ENCODE measurements around the gene MRC1.
"Not testable (repeated sequence)": the region's sequence is repeated elsewhere in the genome, so short reads cannot be mapped to it uniquely, and the experiment has no call there.

MRC1 gene

DNA sequence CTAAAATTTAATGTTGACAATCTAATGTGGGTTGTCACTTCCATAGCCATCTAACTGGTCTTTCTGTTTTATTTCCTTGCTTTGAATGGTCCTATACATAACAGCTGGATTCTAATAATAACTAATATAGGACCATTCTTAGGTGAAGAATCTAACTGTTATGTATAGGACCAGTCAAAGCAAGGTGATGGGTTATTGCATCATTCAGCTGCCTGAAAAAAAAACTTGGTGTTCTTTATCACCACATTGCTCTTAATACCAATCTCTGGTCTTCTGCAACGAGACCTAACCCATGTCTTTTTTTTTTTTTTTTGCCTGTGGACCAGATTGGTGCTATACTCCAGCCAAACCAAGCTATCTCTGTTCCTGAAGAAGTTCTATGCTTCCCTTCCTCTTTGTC, 96.9 kb downstream of the MRC1 start:
- no peak for DNase-seq

DNA sequence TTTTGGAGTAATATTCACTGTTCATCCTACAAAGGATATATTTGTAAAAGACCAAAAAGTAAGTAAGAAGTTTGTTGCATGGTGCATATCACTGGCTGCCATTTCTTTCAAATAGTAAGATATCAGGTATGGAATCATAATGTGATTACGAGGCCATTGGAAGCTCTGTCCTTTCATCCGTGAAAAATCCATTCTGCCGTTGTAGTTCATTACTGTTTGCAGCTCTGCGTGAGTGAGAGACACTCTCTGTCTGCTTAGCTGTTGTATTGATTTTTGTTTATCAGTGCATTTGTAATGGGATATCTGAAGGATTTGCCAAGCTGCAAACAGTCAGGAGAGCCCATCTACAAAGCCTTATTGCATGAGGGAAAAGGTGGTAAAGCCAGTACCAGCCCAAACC, 98.5 kb downstream of the MRC1 start:
- no peak for DNase-seq

DNA sequence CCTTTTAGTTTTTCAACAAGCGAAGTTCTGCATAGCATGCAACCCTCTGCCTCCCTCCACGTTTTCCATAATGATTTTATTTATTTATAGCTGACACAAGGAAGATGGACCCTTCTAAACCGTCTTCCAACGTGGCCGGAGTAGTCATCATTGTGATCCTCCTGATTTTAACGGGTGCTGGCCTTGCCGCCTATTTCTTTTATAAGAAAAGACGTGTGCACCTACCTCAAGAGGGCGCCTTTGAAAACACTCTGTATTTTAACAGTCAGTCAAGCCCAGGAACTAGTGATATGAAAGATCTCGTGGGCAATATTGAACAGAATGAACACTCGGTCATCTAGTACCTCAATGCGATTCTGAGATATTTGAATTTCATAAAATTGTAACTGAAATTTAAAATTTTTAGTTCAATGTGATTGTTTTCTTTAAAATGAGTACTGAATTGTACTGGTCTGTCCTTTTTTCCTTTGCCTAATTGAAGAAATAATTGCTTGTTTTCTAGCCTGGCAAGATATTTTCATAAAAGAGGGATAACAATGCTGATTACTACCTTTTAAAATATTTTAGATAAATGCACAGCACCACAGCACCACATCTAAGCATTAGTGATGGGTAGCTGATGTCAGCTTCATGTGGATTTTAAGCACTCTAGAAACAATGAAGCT, 101.1 kb downstream of the MRC1 start:
- DNase-seq = peak; percentile 46 to 51

GRCh38 chr10:17912754-17913153, 103.6 kb downstream of the MRC1 start:
- DNase-seq = no peak

DNA sequence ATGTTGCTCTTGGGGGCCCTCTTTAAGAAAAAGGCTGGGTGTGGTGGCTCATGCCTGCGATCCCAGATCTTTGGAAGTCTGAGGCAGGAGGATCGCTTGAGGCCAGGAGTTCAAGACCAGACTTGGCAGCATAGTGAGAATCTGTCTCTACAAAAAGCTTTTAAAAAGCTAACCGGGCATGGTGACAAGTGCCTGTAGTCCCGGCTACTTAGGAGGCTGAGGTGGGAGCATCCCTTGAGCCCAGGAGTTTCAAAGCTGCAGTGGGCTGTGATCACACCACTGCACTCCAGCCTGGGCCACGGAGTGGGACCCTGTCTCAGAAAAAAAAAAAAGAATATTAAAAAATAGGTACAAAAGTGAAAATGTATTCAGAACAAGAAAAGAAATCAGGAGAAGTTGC, 104.5 kb downstream of the MRC1 start:
- no peak for DNase-seq

GRCh38 chr10:17914169-17915045, 105.3 kb downstream of the MRC1 start:
- DNase-seq = peak in 1 of 2 donors; percentile 33

DNA sequence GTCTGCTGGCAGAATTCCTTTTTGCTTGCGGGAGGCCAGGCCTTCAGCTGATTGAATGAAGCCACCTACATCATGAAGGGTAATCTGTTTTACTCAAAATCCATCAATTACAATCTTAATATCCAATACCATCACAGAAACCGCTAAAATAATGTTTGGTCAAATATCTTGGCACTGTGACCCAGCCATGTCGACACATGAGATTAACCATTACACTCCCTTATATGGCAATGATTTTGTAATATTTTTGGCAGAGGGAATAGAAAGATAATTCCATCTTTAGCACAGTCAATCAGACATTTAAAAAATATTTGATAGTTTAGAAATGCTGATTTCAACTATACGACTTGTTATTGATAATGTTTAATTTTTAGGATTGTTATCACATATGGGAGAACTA, 106.0 kb downstream of the MRC1 start:
- DNase-seq = peak in 1 of 2 donors; percentile 23

DNA sequence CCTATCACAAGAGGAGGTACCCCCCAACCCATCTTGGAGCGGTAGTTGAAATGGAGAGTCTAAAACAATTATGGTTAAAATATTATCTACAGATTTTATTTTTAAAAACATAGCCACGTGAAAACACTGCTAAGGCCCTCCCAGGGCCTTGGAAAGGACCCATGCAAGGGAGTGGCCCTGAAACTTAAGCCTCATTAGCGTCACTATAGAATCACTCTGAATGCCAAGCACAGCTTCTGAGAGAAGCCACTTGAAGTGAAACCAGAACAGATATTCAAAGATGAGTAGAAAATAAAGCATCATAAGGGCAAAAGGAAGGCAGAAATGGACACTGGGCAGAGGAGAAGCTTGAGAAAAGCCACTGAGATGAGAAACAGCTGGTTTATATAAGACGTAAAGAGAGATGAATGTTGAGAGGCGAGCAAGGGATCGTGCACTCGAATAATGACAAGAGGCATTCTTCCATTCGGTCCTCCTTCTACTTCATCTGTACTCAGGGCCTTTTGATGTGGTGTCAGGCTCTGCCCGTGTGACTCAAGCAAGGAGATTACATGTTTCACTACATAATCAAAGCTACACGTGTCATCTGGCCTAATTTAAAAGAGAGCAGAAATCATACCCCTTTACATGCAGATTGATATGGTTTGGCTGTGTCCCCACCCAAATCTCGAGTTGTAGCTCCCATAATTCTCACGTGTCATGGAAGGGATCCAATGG, 109.2 kb downstream of the MRC1 start:
- DNase-seq = no peak

DNA sequence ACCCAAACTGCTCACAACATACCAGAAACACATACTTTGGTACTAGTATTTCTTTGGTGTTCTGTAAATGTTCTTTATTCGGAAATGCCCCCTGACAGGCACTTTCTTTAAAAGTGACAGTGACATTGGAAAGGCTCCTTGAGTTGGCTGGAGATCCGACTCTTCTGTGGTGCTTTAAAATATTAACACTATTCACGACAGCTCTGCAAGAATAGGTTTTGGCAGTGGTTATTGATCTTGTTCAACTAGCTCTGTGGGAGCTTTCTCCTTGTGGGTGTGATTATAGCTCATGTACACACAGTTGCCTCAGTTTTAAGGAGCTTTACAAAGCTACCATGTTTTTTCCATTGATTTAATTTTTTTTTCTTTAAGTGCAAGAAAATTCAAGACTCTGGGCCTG, 112.2 kb downstream of the MRC1 start:
- no peak for DNase-seq

DNA sequence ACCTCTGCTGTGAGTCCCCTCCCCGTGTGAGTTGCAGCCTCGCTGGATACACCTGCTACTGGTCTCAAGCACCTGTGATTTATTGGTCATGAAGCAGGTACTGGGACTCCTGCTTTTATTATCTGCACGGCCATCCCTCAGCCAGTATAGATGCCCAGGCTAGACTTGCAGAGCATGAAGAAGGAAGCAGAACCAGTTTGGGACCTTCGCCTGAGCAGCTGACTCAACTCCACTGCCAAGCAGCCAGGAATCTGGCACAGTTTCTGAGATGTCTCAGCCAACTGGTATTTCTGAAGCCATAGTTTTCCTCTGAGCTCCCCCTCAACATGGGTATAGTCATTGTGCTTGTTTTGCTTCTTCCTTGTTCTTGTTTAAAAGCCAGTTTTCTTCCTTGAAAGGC, 114.6 kb downstream of the MRC1 start:
- no peak for DNase-seq

GRCh38 chr10:17943033-17943745, 134.0 kb downstream of the MRC1 start:
- DNase-seq = no peak

DNA sequence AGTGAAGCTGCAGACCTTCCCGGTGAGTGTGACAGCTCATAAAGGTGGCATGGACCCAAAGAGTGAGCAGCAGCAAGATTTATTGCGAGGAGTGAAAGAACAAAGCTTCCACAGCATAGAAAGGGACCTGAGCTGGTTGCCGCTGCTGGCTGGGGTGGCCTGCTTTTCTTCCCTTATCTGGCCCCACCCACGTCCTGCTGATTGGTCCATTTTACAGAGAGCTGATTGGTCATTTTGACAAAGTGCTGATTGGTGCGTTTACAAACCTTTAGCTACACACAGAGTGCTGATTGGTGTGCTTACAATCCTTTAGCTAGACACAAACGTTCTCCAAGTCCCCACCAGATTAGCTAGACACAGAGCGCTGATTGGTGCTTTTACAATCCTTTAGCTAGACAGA, 141.1 kb downstream of the MRC1 start:
- DNase-seq = not testable (repeated sequence)

DNA sequence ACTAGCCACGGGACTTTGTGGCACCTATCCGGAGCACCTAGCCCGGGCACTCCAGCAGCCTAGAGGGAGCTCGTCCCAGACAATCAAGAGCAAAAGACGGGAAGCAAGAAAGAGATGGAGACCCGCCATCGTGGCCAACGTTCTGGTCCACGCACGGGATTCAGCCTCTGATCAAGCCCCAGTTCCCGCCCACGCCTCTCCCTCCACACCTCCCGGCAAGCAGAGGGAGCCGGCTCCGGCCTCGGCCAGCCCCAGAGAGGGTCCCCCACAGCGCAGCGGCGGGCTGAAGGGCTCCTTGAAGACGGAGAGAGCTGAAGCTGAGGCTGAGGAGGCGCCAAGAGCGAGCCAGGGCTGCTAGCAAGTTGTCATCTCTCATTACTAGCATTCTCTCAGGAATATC, 141.6 kb downstream of the MRC1 start:
- no peak for DNase-seq

GRCh38 chr10:17951868-17952371, 142.8 kb downstream of the MRC1 start, which contains the start of gene SLC39A12:
SLC39A12 (plus strand) TSS chr10:17951918; CDS start chr10:17953277, 1,359 bp downstream.
- no peak for DNase-seq

DNA sequence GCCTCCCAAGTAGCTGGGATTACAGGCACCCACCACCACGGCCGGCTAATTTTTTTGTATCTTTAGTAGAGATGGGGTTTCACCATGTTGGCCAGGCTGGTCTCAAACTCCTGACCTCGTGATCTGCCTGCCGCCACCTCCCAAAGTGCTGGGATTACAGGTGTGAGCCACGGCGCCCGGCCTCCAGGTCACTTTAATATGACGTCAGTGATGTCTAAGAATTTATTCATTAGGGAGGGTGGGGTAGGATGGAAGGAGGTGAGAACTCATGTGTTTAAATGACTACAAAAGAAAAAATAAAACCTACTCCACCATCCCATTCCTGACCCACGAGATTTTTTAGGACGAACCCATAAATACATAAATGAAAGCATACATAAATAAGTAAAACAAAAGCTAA, 145.2 kb downstream of the MRC1 start:
- not testable (repeated sequence) for DNase-seq

DNA sequence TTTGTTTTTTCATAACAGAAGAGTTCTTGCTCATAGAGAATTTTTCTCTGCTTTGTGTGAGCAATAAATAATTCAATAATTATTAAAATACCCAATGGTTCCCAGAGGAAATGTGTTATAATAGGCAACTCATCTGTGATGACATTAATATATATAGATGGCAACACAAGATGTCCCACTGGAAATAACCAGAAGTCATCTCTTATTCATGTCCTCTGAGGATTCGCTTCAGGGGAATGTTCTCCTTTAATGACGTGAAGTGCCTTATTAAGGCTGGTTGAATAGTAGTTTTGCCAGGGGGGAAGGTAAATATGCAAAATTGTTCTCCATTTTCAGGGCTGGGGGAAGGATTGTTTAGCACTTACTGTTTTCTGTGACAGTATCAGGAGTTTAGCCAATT, 145.7 kb downstream of the MRC1 start:
- no peak for DNase-seq

DNA sequence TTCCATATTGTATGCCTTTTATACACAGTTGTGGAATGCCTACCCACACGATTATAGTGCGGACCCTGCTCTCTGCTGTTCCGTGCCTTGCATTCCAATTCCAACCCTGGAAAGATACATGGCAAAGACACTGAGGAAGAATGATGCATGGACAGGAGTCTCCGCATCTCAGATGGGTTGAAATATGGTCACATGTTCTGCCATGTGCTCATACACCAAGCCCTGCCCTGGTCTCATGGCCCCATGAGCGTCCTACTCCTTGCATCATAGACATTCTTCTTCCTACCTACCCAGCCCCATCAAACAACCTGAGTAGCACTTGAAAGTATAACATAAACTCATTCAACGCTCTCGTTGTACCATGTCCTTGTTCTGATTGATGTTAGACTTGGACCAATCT, 148.9 kb downstream of the MRC1 start:
- DNase-seq = no peak

GRCh38 chr10:17959870-17960269, 150.7 kb downstream of the MRC1 start:
- no peak for DNase-seq
